GM18511 (cell line): ENCODE data around the gene NACAD.
"Not testable (repeated sequence)": the region's sequence is repeated elsewhere in the genome, so short reads cannot be mapped to it uniquely, and the experiment has no call there.

Experiments
- ATAC-seq: cut with Tn5 transposase; IDR thresholded peaks from one replicate; pipeline ENCODE4 v1.9.1; 2021; ENCODE audit warnings: mild to moderate bottlenecking, moderate library complexity; ENCODE audit not compliant: unreplicated experiment

NACAD gene

GRCh38 chr7:45061352-45061751 is 27.4 kb downstream of the NACAD start:
- ATAC-seq = no peak

GRCh38 chr7:45060295-45060694 is 28.5 kb downstream of the NACAD start:
- ATAC-seq = no peak

GRCh38 chr7:45057878-45058277 is 30.9 kb downstream of the NACAD start:
- no peak for ATAC-seq

GRCh38 chr7:45055594-45056219 is 33.1 kb downstream of the NACAD start:
- no peak for ATAC-seq

- ATAC-seq = no peak
Observed at GRCh38 chr7:45055016-45055415, 33.8 kb downstream of the NACAD start.

GRCh38 chr7:45054442-45054841 is 34.3 kb downstream of the NACAD start:
- no peak for ATAC-seq

- no peak for ATAC-seq
Observed at GRCh38 chr7:45053941-45054340, 34.8 kb downstream of the NACAD start.

- no peak for ATAC-seq
Observed at GRCh38 chr7:45053401-45053800, 35.4 kb downstream of the NACAD start.

- ATAC-seq = no peak
Observed at GRCh38 chr7:45052011-45052410, 36.8 kb downstream of the NACAD start.

- ATAC-seq = no peak
Observed at GRCh38 chr7:45050198-45050597, 38.6 kb downstream of the NACAD start.

- ATAC-seq = no peak
Observed at GRCh38 chr7:45048748-45049147, 40.0 kb downstream of the NACAD start.

- ATAC-seq = no peak
Observed at GRCh38 chr7:45044338-45044737, 44.4 kb downstream of the NACAD start.

- no peak for ATAC-seq
Observed at GRCh38 chr7:45039106-45039505, 49.7 kb downstream of the NACAD start.

- ATAC-seq = no peak
Observed at GRCh38 chr7:45037876-45038275, 50.9 kb downstream of the NACAD start.

- no peak for ATAC-seq
Observed at GRCh38 chr7:45036796-45037195, 52.0 kb downstream of the NACAD start.

GRCh38 chr7:45036317-45036716 is 52.5 kb downstream of the NACAD start:
- ATAC-seq = no peak

GRCh38 chr7:45035893-45036292 is 52.9 kb downstream of the NACAD start:
- no peak for ATAC-seq

GRCh38 chr7:45035371-45035770 is 53.4 kb downstream of the NACAD start:
- ATAC-seq = no peak

- not testable (repeated sequence) for ATAC-seq
Observed at GRCh38 chr7:45034710-45035109, 54.1 kb downstream of the NACAD start.

- ATAC-seq = no peak
Observed at GRCh38 chr7:45033931-45034290, 54.9 kb downstream of the NACAD start.

- no peak for ATAC-seq
Observed at GRCh38 chr7:45033261-45033930, 55.4 kb downstream of the NACAD start.

- no peak for ATAC-seq
Observed at GRCh38 chr7:45032421-45032820, 56.3 kb downstream of the NACAD start.

- no peak for ATAC-seq
Observed at GRCh38 chr7:45031829-45032228, 56.9 kb downstream of the NACAD start.
